A673 (cell line): Measurements from ENCODE around the gene WDSUB1.

ENCODE experiments used
- CTCF ChIP-seq: fragments of 300-800, 200-600 bp; sonication (generic); conservative IDR thresholded peaks from 2 replicates; pipeline ENCODE4 v1.5.1; 2017; ENCODE audit warnings: low read depth, mild to moderate bottlenecking, antibody characterized with exemption, low read length, moderate library complexity, mixed read lengths
- EZH2 ChIP-seq: fragments of 200-600 bp; sonication (generic); IDR thresholded peaks from 2 replicates; pipeline ENCODE4 v1.6.1; 2017; ENCODE audit warnings: borderline replicate concordance, low read depth, mild to moderate bottlenecking, mixed read lengths, antibody characterized with exemption, low read length; ENCODE audit not compliant: poor library complexity, severe bottlenecking

- TF ChIP-seq CTCF (no peak), EZH2 (no peak)
Observed at GRCh38 chr2:159322419-159322818, 35.9 kb upstream of the WDSUB1 start.
